Measurements from ENCODE around the gene ARL15. TPM values are rescaled to one million over a fixed set of nuclear protein-coding genes. Genes with fewer than 3 reads are reported as not detected.

ARL15 gene
- total and polyA plus RNA-seq, 2 of the 8 experiments (the other 6 are each of a cell fraction or from before 2014, with no cell fraction given): 9.9 to 21.2 TPM

DNA sequence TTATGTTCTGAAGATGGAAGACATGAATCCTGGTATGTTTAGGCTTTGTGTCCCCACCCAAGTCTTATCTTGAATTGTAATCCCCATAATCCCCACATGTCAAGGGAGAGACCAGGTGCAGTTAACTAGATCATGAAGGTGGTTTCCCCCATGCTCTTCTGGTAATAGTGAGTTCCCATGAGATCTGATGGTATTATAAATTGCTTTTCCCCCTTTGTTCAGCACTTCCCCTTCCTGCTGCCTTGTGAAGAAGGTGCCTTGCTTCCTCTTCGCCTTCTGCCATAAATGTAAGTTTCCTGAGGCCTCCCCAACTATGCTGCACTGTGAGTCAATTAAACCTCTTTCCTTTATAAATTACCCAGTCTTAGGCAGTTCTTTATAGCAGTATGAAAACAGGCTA is 229.0 kb downstream of the ARL15 start:
- DNase-seq (ENCODE audit: low read depth in 1 of 2, low spot score in 2 of 2): no peak

More for the DNA sequence above, 229.0 kb downstream of the ARL15 start:
- no peak overlapping the region for H2BK20ac ChIP-seq (ENCODE audit: low read length)
- no peak overlapping the region for H4K8ac ChIP-seq (ENCODE audit: extremely low read depth, insufficient read depth, low read length)
- POLR2A ChIA-PET (ENCODE audit: partially characterized antibody): no interaction called here
- H3K4me3 ChIP-seq (ENCODE audit: extremely low read depth in 1 of 4, insufficient read depth in 2 of 4, low read depth in 3 of 4, low read length in 4 of 4): no peak overlapping the region
- no peak for FAIRE-seq
- no peak overlapping the region for H4K91ac ChIP-seq (replicated peaks; ENCODE audit: insufficient read length, low read length)
- no peaks in the 10 kb centered on the region for H3K36me3 ChIP-seq (ENCODE audit: control insufficient read depth in 2 of 4, insufficient read depth in 4 of 4, low read length in 3 of 4)
- no peaks in the 10 kb centered on the region for H3K79me2 ChIP-seq (ENCODE audit: control insufficient read depth in 1 of 2, insufficient read depth in 2 of 2, low read length in 2 of 2)
- H2BK5ac ChIP-seq (ENCODE audit: low read depth, low read length): no peak overlapping the region
- H3K27ac ChIP-seq (ENCODE audit: low read depth, low read length): no peak overlapping the region
- H3K23ac ChIP-seq (ENCODE audit: insufficient read length): no peak overlapping the region
- WGBS, 2 experiments (ENCODE audit: extremely low coverage in 1 of 2, insufficient coverage in 1 of 2, insufficient read length in 1 of 2, insufficient replicate concordance in 2 of 2, low coverage in 1 of 2, low lambda C conversion rate in 2 of 2, missing lambda C conversion rate in 1 of 2): 94% methylated on average over 1 of the region's 1 CpG; no CpG with 5 or more reads in 1 of the 2 experiments
- CTCF ChIA-PET (ENCODE audit: partially characterized antibody): no interaction called here
- no peaks in the 10 kb centered on the region for H4K20me1 ChIP-seq (replicated peaks in 1 of 2; ENCODE audit: control insufficient read depth in 1 of 2, insufficient read depth in 2 of 2, low read length in 2 of 2)
- H3K27me3 ChIP-seq (replicated peaks in 1 of 4; ENCODE audit: control insufficient read depth in 3 of 4, extremely low read depth in 1 of 4, insufficient read depth in 3 of 4, low read length in 3 of 4): no peaks in the 10 kb centered on the region
- H3K18ac ChIP-seq (ENCODE audit: extremely low read depth, low read length): no peak overlapping the region
- no peak overlapping the region for H2BK15ac ChIP-seq (ENCODE audit: low read length)
- H3K4me1 ChIP-seq (replicated peaks in 1 of 4; ENCODE audit: control insufficient read depth in 3 of 4, insufficient read depth in 4 of 4, low read length in 3 of 4): no peaks in the 10 kb centered on the region
- H3K4ac ChIP-seq (replicated peaks; ENCODE audit: insufficient read length, low read depth, low read length): no peak overlapping the region
- no peak overlapping the region for H2AFZ ChIP-seq (ENCODE audit: low read length)
- H3K4me2 ChIP-seq (ENCODE audit: insufficient read depth in 1 of 2, low read depth in 2 of 2, low read length in 2 of 2): no peak overlapping the region
- no peak overlapping the region for H2BK120ac ChIP-seq (replicated peaks; ENCODE audit: low read depth, low read length)
- H3K23me2 ChIP-seq (ENCODE audit: low read depth, low read length): no peaks in the 10 kb centered on the region
- H2AK5ac ChIP-seq (ENCODE audit: low read depth, low read length): no peak overlapping the region
- no peak overlapping the region for H2BK12ac ChIP-seq (ENCODE audit: low read depth, low read length)
- H3K9me3 ChIP-seq (ENCODE audit: insufficient read depth in 2 of 2, low read depth in 1 of 2, low read length in 1 of 2): no peaks in the 10 kb centered on the region
- H3K14ac ChIP-seq (ENCODE audit: insufficient read length): no peak overlapping the region
- TF ChIP-seq RAD21 (IDR thresholded peaks at IDR 0.05 in 1 of 2, conservative IDR thresholded peaks at IDR 0.05 in 1 of 2; ENCODE audit: low read depth in 2 of 2, low read length in 2 of 2) (no peak), ZNF274 (IDR thresholded peaks at IDR 0.05; ENCODE audit: borderline replicate concordance, extremely low read depth, low read length) (no peak), NANOG (IDR thresholded peaks at IDR 0.05; ENCODE audit: insufficient read depth, low read depth, low read length, poor library complexity, severe bottlenecking) (no peak)
- TF ChIP-seq, protein P1, sequence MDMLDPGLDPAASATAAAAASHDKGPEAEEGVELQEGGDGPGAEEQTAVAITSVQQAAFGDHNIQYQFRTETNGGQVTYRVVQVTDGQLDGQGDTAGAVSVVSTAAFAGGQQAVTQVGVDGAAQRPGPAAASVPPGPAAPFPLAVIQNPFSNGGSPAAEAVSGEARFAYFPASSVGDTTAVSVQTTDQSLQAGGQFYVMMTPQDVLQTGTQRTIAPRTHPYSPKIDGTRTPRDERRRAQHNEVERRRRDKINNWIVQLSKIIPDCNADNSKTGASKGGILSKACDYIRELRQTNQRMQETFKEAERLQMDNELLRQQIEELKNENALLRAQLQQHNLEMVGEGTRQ (IDR thresholded peaks at IDR 0.05; ENCODE audit: low read length): no peak
- no peak overlapping the region for H3K56ac ChIP-seq (replicated peaks; ENCODE audit: insufficient read length, low read depth, low read length)
- no peaks in the 10 kb centered on the region for H3K79me1 ChIP-seq (ENCODE audit: low read depth, low read length)
- H3K9ac ChIP-seq (replicated peaks in 1 of 4; ENCODE audit: extremely low read depth in 1 of 4, low read depth in 3 of 4, low read length in 3 of 4): no peak overlapping the region
- H4K5ac ChIP-seq (ENCODE audit: insufficient read length, low read depth, low read length): no peak overlapping the region

Measured in H1 (cell line).